ENCODE results near the gene TRIM14.
A peak's percentile ranks its signal among the peaks of the same experiment; 100 is the strongest.
"Not testable (repeated sequence)": the region's sequence is repeated elsewhere in the genome, so short reads cannot be mapped to it uniquely, and the experiment has no call there.

TRIM14 gene

GRCh38 chr9:98124637-98125426 is 5.8 kb upstream of the TRIM14 start:
- TF ChIP-seq CTCF (conservative IDR thresholded peaks at IDR 0.05; ENCODE audit: low read depth, low read length): no peak
- DNase-seq (ENCODE audit: low read depth): no peak
- no peak overlapping the region for H3K4me3 ChIP-seq (ENCODE audit: low read length)

- not testable (repeated sequence) for DNase-seq (ENCODE audit: low read depth); H3K4me3 ChIP-seq (ENCODE audit: low read length)
Observed at GRCh38 chr9:98124091-98124490, 5.1 kb upstream of the TRIM14 start.

- no peak for TF ChIP-seq CTCF (conservative IDR thresholded peaks at IDR 0.05; ENCODE audit: low read depth, low read length)
- no peak for DNase-seq (ENCODE audit: low read depth)
- no peak overlapping the region for H3K4me3 ChIP-seq (ENCODE audit: low read length)
Observed at GRCh38 chr9:98121058-98121457, 2.0 kb upstream of the TRIM14 start.

GRCh38 chr9:98120476-98120875 is 1.5 kb upstream of the TRIM14 start:
- no peak overlapping the region for H3K4me3 ChIP-seq (ENCODE audit: low read length)
- DNase-seq (ENCODE audit: low read depth): no peak
- TF ChIP-seq CTCF (conservative IDR thresholded peaks at IDR 0.05; ENCODE audit: low read depth, low read length): no peak

- DNase-seq (ENCODE audit: low read depth): no peak
- peak; percentile 13 for TF ChIP-seq CTCF (conservative IDR thresholded peaks at IDR 0.05; ENCODE audit: low read depth, low read length)
- peak overlapping the region; percentile 66 for H3K4me3 ChIP-seq (ENCODE audit: low read length)
Observed at GRCh38 chr9:98117984-98118639, 910 bp downstream of the TRIM14 start.

- DNase-seq (ENCODE audit: low read depth): not testable (repeated sequence)
Observed at GRCh38 chr9:98117097-98117496, 1.9 kb downstream of the TRIM14 start.

GRCh38 chr9:98109052-98109451 is 10.0 kb downstream of the TRIM14 start:
- no peak for TF ChIP-seq CTCF (conservative IDR thresholded peaks at IDR 0.05; ENCODE audit: low read depth, low read length)
- no peak overlapping the region for H3K4me3 ChIP-seq (ENCODE audit: low read length)

More at GRCh38 chr9:98117097-98117496, 1.9 kb downstream of the TRIM14 start:
- H3K4me3 ChIP-seq (ENCODE audit: low read length): not testable (repeated sequence)

GRCh38 chr9:98108531-98109031 is 10.4 kb downstream of the TRIM14 start:
- no peak for TF ChIP-seq CTCF (conservative IDR thresholded peaks at IDR 0.05; ENCODE audit: low read depth, low read length)
- H3K4me3 ChIP-seq (ENCODE audit: low read length): no peak overlapping the region
- DNase-seq (ENCODE audit: low read depth): no peak

More at GRCh38 chr9:98109052-98109451, 10.0 kb downstream of the TRIM14 start:
- DNase-seq (ENCODE audit: low read depth): no peak
